NB4 (cell line): ENCODE data around the gene NFIA.

Experiments
- DNase-seq: peaks from one replicate; pipeline ENCODE4 v3.0.0; 2010; ENCODE audit warnings: low read depth
- H3K4me3 ChIP-seq: one replicate; pipeline ENCODE4 v1.5.1; 2011; ENCODE audit warnings: mild to moderate bottlenecking, low read depth, low read length, moderate library complexity
- MYC ChIP-seq: IDR thresholded peaks from 2 replicates; pipeline ENCODE4 v1.6.1; 2011; ENCODE audit warnings: low read depth, low read length
- POLR2A ChIP-seq: IDR thresholded peaks from 2 replicates; pipeline ENCODE4 v1.6.1; 2011; ENCODE audit warnings: mild to moderate bottlenecking; ENCODE audit not compliant: insufficient read length; ENCODE audit errors: extremely low read depth
- TF ChIP-seq, protein P1 (sequence below): IDR thresholded peaks from one replicate; pipeline ENCODE4 v1.5.1; 2012; ENCODE audit warnings: low read depth, low read length
- TF ChIP-seq, protein P2 (sequence below): IDR thresholded peaks from 2 replicates; pipeline ENCODE4 v1.6.1; 2011; ENCODE audit warnings: low read depth, low read length

The NFIA gene

DNA sequence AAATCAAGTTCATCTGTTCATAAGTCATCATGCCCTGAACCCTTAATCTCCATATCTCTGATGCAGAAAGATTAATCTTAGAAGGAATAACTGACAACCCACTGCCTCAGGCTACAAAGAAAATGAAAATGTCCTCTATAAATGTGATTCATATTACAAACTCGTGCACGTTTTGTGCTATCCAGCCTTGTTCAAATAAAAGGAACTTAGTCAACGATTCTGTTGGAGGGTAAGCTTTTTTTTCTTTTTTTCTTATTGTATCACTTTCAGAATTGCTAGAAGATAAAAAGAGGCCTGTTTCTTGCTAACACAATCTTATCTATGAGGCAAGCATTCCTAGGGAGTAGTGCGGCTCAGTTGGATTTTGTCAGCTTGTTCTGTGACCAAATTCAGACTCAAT is 414.1 kb downstream of the NFIA start:
- TF ChIP-seq, protein P1, sequence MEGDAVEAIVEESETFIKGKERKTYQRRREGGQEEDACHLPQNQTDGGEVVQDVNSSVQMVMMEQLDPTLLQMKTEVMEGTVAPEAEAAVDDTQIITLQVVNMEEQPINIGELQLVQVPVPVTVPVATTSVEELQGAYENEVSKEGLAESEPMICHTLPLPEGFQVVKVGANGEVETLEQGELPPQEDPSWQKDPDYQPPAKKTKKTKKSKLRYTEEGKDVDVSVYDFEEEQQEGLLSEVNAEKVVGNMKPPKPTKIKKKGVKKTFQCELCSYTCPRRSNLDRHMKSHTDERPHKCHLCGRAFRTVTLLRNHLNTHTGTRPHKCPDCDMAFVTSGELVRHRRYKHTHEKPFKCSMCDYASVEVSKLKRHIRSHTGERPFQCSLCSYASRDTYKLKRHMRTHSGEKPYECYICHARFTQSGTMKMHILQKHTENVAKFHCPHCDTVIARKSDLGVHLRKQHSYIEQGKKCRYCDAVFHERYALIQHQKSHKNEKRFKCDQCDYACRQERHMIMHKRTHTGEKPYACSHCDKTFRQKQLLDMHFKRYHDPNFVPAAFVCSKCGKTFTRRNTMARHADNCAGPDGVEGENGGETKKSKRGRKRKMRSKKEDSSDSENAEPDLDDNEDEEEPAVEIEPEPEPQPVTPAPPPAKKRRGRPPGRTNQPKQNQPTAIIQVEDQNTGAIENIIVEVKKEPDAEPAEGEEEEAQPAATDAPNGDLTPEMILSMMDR, result no peak
- H3K4me3 ChIP-seq, result no peak overlapping the region
- DNase-seq, result no peak

DNA sequence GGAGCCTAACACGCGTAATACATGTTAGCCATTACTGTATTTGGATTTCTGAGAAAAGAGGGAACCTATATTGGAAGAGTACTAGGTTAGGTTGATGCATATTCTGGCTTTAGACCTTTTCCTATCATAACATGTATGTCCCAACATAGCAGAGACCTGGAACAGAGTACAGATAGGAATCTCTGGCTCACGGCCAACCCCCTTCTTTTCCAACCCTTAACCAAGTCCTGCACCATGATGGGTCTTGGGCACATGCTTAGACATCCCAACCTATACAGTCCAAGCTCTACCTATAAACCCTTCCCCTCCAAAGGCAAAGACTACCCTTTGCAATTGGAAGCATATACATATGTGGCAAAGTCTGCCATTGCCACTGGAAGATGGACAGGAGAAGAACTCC is 414.7 kb downstream of the NFIA start:
- no peak for DNase-seq
- H3K4me3 ChIP-seq, result no peak overlapping the region
- TF ChIP-seq MYC (no peak), POLR2A (no peak)
- TF ChIP-seq, protein P1, result no peak
- TF ChIP-seq, protein P2, sequence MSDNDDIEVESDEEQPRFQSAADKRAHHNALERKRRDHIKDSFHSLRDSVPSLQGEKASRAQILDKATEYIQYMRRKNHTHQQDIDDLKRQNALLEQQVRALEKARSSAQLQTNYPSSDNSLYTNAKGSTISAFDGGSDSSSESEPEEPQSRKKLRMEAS, result no peak

DNA sequence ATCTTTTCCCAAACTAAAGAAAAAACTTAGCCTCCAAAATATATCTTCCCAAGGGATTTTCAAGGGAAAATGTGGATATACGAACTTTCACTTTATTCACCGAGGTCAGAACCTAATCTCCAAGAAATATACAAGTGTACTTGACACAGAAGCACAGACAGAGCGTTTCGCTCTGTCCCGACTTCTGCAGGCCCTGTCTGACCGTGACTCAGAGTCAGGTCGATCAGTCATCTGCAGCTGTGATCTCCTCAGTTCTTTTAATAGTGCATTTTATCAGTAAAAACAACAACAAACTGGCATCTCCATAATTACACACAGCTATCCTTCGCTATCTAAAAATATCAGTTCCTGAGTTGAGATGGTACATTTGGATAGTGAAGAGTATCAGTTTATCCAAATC is 416.0 kb downstream of the NFIA start:
- no peak overlapping the region for H3K4me3 ChIP-seq
- DNase-seq, result no peak
- TF ChIP-seq, protein P2, result no peak
- no peak for TF ChIP-seq MYC
- TF ChIP-seq, protein P1, result no peak
- TF ChIP-seq POLR2A, result no peak

DNA sequence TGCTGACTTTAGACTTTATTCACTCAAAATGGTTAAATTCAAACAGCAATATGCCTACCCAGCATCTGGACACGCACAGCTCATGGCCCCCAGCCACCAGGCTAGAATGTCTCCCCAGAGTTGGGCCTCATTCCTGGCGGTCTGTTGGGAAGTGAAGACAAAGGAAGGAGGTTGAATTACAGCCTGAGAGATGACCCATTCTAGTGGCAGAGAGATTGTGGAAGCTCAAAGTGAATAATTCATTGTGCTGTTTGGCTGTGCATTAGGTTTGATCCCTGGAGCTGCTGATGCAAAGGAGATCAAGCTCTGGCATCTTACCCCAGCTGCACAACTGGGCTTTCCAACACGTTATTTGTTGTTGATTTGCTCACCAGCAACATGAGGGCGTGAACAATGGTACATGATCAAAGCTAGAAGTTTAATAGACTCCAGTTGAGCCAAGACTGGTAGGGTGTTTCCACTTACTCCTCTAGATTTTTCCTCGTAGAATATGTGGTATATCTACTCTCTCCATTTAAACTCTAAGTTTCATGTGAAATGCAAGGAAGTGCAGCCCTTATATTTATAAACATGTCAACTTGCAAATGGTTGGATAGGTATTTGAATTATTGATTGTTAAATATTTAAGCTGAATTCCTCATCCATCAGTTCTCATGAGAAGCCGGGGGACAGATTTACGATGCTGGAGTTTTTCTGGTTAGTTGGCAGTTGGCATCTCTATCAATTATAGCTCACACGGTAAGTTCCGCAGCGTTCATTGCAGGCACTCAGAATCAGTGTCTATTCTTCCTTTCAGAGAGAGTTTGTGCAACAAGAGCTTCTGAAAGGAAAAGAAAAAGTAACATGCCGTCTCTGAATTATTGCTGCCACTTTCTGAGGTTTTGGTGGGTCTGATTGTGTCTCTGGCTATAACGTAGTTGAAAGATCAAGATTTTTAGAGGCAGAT is 419.9 kb downstream of the NFIA start:
- no peak overlapping the region for H3K4me3 ChIP-seq

DNA sequence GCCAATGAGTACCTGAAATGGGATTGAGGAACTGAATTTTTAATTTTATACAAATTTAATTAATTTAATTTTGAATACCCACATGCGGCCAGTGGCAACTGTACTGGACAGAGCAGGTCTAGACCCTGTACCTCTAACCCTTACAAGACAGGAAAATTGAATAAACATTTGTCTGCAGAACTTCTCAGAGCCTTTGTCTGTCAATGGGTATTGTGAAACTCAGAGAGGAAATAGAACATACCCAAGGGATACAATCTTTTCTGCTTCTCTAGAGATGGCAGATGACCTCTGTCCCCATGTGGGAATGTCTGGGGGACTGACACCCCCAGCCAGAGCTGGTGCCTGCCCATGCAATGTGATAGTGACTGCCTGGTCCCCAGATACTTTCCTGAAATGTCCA is 421.9 kb downstream of the NFIA start:
- no peak overlapping the region for H3K4me3 ChIP-seq
- no peak for DNase-seq
- TF ChIP-seq, protein P2, result no peak
- TF ChIP-seq MYC (no peak), POLR2A (no peak)
- TF ChIP-seq, protein P1, result no peak

More for the DNA sequence above, 419.9 kb downstream of the NFIA start:
- TF ChIP-seq POLR2A (no peak), MYC (no peak)
- TF ChIP-seq, protein P2, result no peak
- TF ChIP-seq, protein P1, result no peak
- DNase-seq, result no peak

DNA sequence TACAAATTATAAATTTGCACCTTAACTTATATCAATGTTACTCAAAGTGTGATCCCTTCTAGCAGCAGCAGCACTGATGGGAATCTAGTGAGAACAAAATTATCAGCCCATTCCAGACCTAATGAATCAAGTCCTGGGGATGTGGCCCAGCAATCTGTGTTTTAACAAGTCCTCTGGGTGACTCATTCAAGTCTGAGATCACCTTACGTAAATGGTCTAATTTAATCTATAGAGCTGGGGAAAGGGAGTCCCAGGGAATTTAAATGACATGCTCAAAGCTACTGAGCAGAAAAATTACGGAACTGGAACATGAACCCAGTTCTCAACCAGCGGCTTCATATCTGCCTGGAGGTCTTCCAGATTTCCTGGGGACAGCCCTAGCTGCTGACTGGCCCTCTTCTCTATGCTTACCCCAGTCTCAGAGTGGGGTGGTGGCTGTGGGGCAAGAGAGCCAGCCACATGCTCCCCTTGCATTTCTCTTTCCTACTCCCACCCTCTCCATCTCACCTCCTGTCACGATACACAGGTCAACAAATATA is 422.6 kb downstream of the NFIA start:
- no peak for DNase-seq
- no peak overlapping the region for H3K4me3 ChIP-seq
- TF ChIP-seq POLR2A (no peak), MYC (no peak)
- TF ChIP-seq, protein P2, result no peak
- TF ChIP-seq, protein P1, result no peak
